MM.1S (cell line): ENCODE results near the gene ADD3.

Experiments
- DNase-seq: peaks from one replicate; pipeline ENCODE4 v3.0.0-alpha.2; 2015
- H2AFZ ChIP-seq: fragments of 300-600 bp; sonication (generic); 2 replicates; pipeline ENCODE4 v1.6.0; 2016; ENCODE audit warnings: antibody characterized with exemption, low read length
- H3F3A ChIP-seq: fragments of 300-600 bp; sonication (generic); 2 replicates; pipeline ENCODE4 v1.6.1; 2016; ENCODE audit warnings: mild to moderate bottlenecking, antibody characterized with exemption, low read length, moderate library complexity, mixed read lengths; ENCODE audit not compliant: insufficient read depth
- H3K27ac ChIP-seq: fragments of 300-600 bp; sonication (generic); 2 replicates; pipeline ENCODE4 v1.5.1; 2016; ENCODE audit warnings: mild to moderate bottlenecking, low read length
- H3K27me3 ChIP-seq: fragments of 300-600 bp; sonication (generic); replicated peaks from 2 replicates; pipeline ENCODE4 v1.6.0; 2016; ENCODE audit warnings: low read length; ENCODE audit not compliant: insufficient read depth
- H3K36me3 ChIP-seq: fragments of 300-600 bp; sonication (generic); replicated peaks from 2 replicates; pipeline ENCODE4 v1.6.1; 2016; ENCODE audit warnings: mild to moderate bottlenecking, low read length, mixed read lengths; ENCODE audit not compliant: insufficient read depth
- H3K4me1 ChIP-seq: fragments of 300-600 bp; sonication (generic); 2 replicates; pipeline ENCODE4 v1.6.1; 2016; ENCODE audit warnings: low read length, mixed read lengths
- H3K4me2 ChIP-seq: fragments of 300-600 bp; sonication (generic); 2 replicates; pipeline ENCODE4 v1.6.0; 2016; ENCODE audit warnings: low read depth, low read length
- H3K4me3 ChIP-seq: fragments of 300-600 bp; sonication (generic); 2 replicates; pipeline ENCODE4 v1.5.1; 2016; ENCODE audit warnings: low read length, mixed read lengths
- H3K79me2 ChIP-seq: fragments of 300-600 bp; sonication (generic); 2 replicates; pipeline ENCODE4 v1.6.1; 2016; ENCODE audit warnings: mixed run types, low read length, mixed read lengths
- H3K9ac ChIP-seq: fragments of 300-600 bp; sonication (generic); 2 replicates; pipeline ENCODE4 v1.6.1; 2016; ENCODE audit warnings: low read length, mixed read lengths
- H3K9me2 ChIP-seq: fragments of 300-600 bp; sonication (generic); replicated peaks from 2 replicates; pipeline ENCODE4 v1.6.1; 2016; ENCODE audit warnings: mild to moderate bottlenecking, low read length, mixed read lengths; ENCODE audit not compliant: insufficient read depth
- H3K9me3 ChIP-seq: fragments of 300-600 bp; sonication (generic); replicated peaks from 2 replicates; pipeline ENCODE4 v1.6.1; 2016; ENCODE audit warnings: mild to moderate bottlenecking, low read length, mixed read lengths; ENCODE audit not compliant: insufficient read depth
- H4K20me1 ChIP-seq: fragments of 300-600 bp; sonication (generic); 2 replicates; pipeline ENCODE4 v1.6.1; 2016; ENCODE audit warnings: mild to moderate bottlenecking, low read length, moderate library complexity, mixed read lengths; ENCODE audit not compliant: insufficient read depth
- EZH2 ChIP-seq: fragments of 300-600 bp; sonication (generic); optimal IDR thresholded peaks from 2 replicates; pipeline ENCODE3; 2017; ENCODE audit warnings: low read depth, mild to moderate bottlenecking, antibody characterized with exemption, low read length, mixed read lengths
- EZH2phosphoT487 ChIP-seq: fragments of 300-600 bp; sonication (generic); IDR thresholded peaks from 2 replicates; pipeline ENCODE4 v1.6.1; 2018; ENCODE audit warnings: antibody characterized with exemption, low read length
- TF ChIP-seq, protein P1 (sequence below): fragments of 300-600 bp; sonication (generic); IDR thresholded peaks from 2 replicates; pipeline ENCODE4 v1.5.1; 2016; ENCODE audit warnings: antibody characterized with exemption, low read length, mixed read lengths

Gene ADD3

DNA sequence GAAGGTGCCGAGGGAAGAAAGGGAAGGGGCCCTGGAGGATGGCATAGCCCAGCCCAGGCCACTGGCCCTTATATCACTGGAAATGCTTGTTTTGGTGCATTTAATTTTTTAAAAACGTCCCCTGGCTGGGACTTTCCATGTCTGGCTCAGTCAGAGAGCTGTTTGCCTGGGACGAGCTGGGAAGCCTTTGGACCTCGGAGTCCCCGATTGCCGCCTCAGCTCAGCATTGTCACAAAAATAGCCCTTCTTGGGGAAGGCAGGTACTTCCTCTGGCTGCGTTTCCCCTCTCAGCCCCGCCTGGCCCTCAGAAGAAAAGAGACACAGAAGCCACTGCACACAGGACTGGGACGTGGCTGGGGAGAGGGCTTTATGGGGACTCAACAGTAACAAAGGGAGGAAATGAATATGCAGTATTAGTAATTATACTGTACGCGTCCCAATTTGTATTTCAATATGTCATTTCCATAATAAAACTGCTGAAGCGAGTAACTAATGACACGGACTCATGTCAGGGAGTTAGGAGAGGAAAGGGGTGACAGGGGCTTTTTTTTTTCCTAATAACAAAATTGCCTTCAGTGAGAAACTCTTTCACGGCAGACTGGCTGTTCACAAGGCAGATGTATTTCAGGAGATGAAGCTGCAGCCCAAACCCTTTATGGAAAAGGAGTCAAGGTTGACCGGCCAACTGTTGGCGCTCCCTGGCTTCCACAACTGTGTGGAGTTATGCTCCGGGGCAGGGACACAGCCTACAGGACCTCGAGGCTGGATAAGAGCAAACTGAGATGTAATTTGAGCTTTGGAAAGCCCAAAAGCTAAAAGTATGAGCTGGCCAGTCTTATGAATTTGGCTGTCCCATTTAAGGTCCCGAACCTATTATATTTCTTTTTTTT lies 168.6 kb downstream of the ADD3 start:
- H2AFZ ChIP-seq = no peak overlapping the region
- DNase-seq = no peak
- H3K4me2 ChIP-seq = no peak overlapping the region
- H3K27me3 ChIP-seq = no peaks in the 10 kb centered on the region
- H3K4me1 ChIP-seq = no peaks in the 10 kb centered on the region
- H3K36me3 ChIP-seq = no peaks in the 10 kb centered on the region
- H3K4me3 ChIP-seq = no peak overlapping the region
- H3K9ac ChIP-seq = no peak overlapping the region
- H3K27ac ChIP-seq = no peak overlapping the region
- no peaks in the 10 kb centered on the region for H3K9me3 ChIP-seq
- no peak for TF ChIP-seq EZH2phosphoT487
- no peak for TF ChIP-seq EZH2
- TF ChIP-seq, protein P1, sequence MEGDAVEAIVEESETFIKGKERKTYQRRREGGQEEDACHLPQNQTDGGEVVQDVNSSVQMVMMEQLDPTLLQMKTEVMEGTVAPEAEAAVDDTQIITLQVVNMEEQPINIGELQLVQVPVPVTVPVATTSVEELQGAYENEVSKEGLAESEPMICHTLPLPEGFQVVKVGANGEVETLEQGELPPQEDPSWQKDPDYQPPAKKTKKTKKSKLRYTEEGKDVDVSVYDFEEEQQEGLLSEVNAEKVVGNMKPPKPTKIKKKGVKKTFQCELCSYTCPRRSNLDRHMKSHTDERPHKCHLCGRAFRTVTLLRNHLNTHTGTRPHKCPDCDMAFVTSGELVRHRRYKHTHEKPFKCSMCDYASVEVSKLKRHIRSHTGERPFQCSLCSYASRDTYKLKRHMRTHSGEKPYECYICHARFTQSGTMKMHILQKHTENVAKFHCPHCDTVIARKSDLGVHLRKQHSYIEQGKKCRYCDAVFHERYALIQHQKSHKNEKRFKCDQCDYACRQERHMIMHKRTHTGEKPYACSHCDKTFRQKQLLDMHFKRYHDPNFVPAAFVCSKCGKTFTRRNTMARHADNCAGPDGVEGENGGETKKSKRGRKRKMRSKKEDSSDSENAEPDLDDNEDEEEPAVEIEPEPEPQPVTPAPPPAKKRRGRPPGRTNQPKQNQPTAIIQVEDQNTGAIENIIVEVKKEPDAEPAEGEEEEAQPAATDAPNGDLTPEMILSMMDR = no peak
- H4K20me1 ChIP-seq = no peaks in the 10 kb centered on the region
- no peaks in the 10 kb centered on the region for H3K9me2 ChIP-seq
- H3F3A ChIP-seq = no peaks in the 10 kb centered on the region
- H3K79me2 ChIP-seq = no peaks in the 10 kb centered on the region

- no peaks in the 10 kb centered on the region for H3K36me3 ChIP-seq
- no peak overlapping the region for H3K9ac ChIP-seq
- H3K27ac ChIP-seq = no peak overlapping the region
- no peaks in the 10 kb centered on the region for H3K4me1 ChIP-seq
- no peaks in the 10 kb centered on the region for H3F3A ChIP-seq
- no peak overlapping the region for H3K4me2 ChIP-seq
- no peaks in the 10 kb centered on the region for H3K9me2 ChIP-seq
- H3K4me3 ChIP-seq = no peak overlapping the region
- H2AFZ ChIP-seq = no peak overlapping the region
- no peak for DNase-seq
- no peaks in the 10 kb centered on the region for H3K27me3 ChIP-seq
- no peak for TF ChIP-seq EZH2phosphoT487
- no peak for TF ChIP-seq EZH2
- TF ChIP-seq, protein P1 = no peak
- no peaks in the 10 kb centered on the region for H4K20me1 ChIP-seq
- H3K9me3 ChIP-seq = no peaks in the 10 kb centered on the region
- no peaks in the 10 kb centered on the region for H3K79me2 ChIP-seq
These were observed 171.4 kb downstream of the ADD3 start for GRCh38 chr10:110179220-110179619.

- Histone ChIP-seq H3F3A (no peaks in the 10 kb centered on the region), H3K4me1 (no peaks in the 10 kb centered on the region), H3K27me3 (no peaks in the 10 kb centered on the region), H3K4me2 (no peak overlapping the region), H3K9ac (no peak overlapping the region), H3K4me3 (no peak overlapping the region), H3K9me3 (no peaks in the 10 kb centered on the region), H3K9me2 (no peaks in the 10 kb centered on the region), H2AFZ (no peak overlapping the region), H3K79me2 (no peaks in the 10 kb centered on the region), H3K36me3 (no peaks in the 10 kb centered on the region), H3K27ac (no peak overlapping the region), H4K20me1 (no peaks in the 10 kb centered on the region)
- no peak for DNase-seq
- TF ChIP-seq, protein P1 = no peak
- TF ChIP-seq EZH2 (no peak), EZH2phosphoT487 (no peak)
These were observed 173.7 kb downstream of the ADD3 start for GRCh38 chr10:110181451-110181850.
